ENCODE results near the gene NELFB. TPM values are rescaled to one million over a fixed set of nuclear protein-coding genes. Genes with fewer than 3 reads are reported as not detected.

Gene NELFB
- total and polyA plus RNA-seq, 9 of the 15 experiments (the other 6 are each of a cell fraction or from before 2014, with no cell fraction given), result 0.24 to 84.0 (median 29.7) TPM

GRCh38 chr9:137301081-137301947 lies 46.2 kb downstream of the NELFB start (continued):
- TF ChIP-seq WHSC1 (IDR thresholded peaks at IDR 0.05; ENCODE audit: low read length) (no peak), BCOR (IDR thresholded peaks at IDR 0.05) (peak; percentile 46; the same call in 1 of the 2 replicates), ZNF263 (CRISPR knock-in tag; IDR thresholded peaks at IDR 0.05; ENCODE audit: borderline replicate concordance) (peak; percentile 36; the same call in 1 of the 2 replicates), CUX1 (CRISPR knock-in tag; IDR thresholded peaks at IDR 0.05) (no peak), NFE2L1 (tag; IDR thresholded peaks at IDR 0.05; ENCODE audit: borderline replicate concordance, low read depth) (no peak), MTA3 (IDR thresholded peaks at IDR 0.05; ENCODE audit: borderline replicate concordance) (peak; percentile 67; the same call in 1 of the 2 replicates), NCOA1 (IDR thresholded peaks at IDR 0.05; ENCODE audit: low read depth) (no peak), ARID3B (CRISPR knock-in tag; IDR thresholded peaks at IDR 0.05; ENCODE audit: borderline replicate concordance) (no peak), SAFB (IDR thresholded peaks at IDR 0.05; ENCODE audit: borderline replicate concordance, low read depth, low read length) (peak; percentile 60), ZFPM2 (CRISPR knock-in tag; IDR thresholded peaks at IDR 0.05) (no peak), TAL1 (IDR thresholded peaks at IDR 0.05) (no peak), BHLHE40 (IDR thresholded peaks at IDR 0.05; ENCODE audit: low read length) (peak; percentile 26; the same call in 1 of the 2 replicates), GABPA (tag; conservative IDR thresholded peaks at IDR 0.05; ENCODE audit: low read depth) (peak; percentile 46; the same call in 1 of the 2 replicates), ZNF143 (CRISPR knock-in tag; IDR thresholded peaks at IDR 0.05) (no peak), MECOM (CRISPR knock-in tag; IDR thresholded peaks at IDR 0.05) (no peak)
- TF ChIP-seq, protein P1, sequence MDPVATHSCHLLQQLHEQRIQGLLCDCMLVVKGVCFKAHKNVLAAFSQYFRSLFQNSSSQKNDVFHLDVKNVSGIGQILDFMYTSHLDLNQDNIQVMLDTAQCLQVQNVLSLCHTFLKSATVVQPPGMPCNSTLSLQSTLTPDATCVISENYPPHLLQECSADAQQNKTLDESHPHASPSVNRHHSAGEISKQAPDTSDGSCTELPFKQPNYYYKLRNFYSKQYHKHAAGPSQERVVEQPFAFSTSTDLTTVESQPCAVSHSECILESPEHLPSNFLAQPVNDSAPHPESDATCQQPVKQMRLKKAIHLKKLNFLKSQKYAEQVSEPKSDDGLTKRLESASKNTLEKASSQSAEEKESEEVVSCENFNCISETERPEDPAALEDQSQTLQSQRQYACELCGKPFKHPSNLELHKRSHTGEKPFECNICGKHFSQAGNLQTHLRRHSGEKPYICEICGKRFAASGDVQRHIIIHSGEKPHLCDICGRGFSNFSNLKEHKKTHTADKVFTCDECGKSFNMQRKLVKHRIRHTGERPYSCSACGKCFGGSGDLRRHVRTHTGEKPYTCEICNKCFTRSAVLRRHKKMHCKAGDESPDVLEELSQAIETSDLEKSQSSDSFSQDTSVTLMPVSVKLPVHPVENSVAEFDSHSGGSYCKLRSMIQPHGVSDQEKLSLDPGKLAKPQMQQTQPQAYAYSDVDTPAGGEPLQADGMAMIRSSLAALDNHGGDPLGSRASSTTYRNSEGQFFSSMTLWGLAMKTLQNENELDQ (CRISPR knock-in tag; IDR thresholded peaks at IDR 0.05; ENCODE audit: borderline replicate concordance), result no peak
